GM19025 (cell line): Measurements from ENCODE around the gene STKLD1.
"Not testable (repeated sequence)": the region's sequence is repeated elsewhere in the genome, so short reads cannot be mapped to it uniquely, and the experiment has no call there.

Source experiments
- ATAC-seq: cut with Tn5 transposase; IDR thresholded peaks from one replicate; pipeline ENCODE4 v1.9.1; 2021; ENCODE audit warnings: mild to moderate bottlenecking, low read depth, moderate library complexity; ENCODE audit not compliant: unreplicated experiment

The STKLD1 gene

GRCh38 chr9:133382507-133383141 is 6.5 kb downstream of the STKLD1 start:
- no peak for ATAC-seq

GRCh38 chr9:133383438-133383837 is 7.3 kb downstream of the STKLD1 start:
- ATAC-seq: no peak

- ATAC-seq: no peak
Observed at GRCh38 chr9:133384736-133385321, 8.7 kb downstream of the STKLD1 start.

- ATAC-seq: no peak
Observed at GRCh38 chr9:133385452-133385851, 9.3 kb downstream of the STKLD1 start.

GRCh38 chr9:133386338-133386737 is 10.2 kb downstream of the STKLD1 start:
- no peak for ATAC-seq

GRCh38 chr9:133387680-133388079 is 11.5 kb downstream of the STKLD1 start:
- ATAC-seq: no peak

- no peak for ATAC-seq
Observed at GRCh38 chr9:133389025-133389557, 12.9 kb downstream of the STKLD1 start.

DNA sequence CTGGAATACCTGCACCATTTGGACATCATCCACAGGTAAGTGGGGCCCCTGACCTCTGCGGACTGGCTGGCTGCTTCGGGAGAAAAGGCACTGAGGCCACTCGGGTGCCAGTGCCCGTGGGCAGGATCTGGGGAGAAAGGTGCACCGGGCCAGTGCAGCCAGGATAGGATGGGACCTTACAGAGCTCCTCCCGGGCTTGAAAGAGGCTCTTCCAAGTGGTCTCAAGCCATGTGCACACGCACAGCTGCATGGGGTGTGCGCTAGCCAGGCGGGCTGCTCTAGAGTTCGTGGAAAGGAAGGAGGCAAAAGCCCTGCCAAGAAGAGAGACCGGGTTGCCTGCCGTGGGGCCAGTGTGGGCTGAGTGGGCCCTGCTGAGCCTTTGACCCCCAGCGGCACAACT is 13.4 kb downstream of the STKLD1 start:
- ATAC-seq: no peak

- no peak for ATAC-seq
Observed at GRCh38 chr9:133390713-133391112, 14.5 kb downstream of the STKLD1 start.

DNA sequence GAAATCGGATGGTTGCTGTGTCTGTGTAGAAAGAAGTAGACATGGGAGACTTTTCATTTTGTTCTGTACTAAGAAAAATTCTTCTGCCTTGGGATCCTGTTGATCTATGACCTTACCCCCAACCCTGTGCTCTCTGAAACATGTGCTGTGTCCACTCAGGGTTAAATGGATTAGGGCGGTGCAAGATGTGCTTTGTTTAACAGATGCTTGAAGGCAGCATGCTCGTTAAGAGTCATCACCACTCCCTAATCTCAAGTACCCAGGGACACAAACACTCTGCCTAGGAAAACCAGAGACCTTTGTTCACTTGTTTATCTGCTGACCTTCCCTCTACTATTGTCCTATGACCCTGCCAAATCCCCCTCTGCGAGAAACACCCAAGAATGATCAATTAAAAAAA is 15.3 kb downstream of the STKLD1 start:
- not testable (repeated sequence) for ATAC-seq

DNA sequence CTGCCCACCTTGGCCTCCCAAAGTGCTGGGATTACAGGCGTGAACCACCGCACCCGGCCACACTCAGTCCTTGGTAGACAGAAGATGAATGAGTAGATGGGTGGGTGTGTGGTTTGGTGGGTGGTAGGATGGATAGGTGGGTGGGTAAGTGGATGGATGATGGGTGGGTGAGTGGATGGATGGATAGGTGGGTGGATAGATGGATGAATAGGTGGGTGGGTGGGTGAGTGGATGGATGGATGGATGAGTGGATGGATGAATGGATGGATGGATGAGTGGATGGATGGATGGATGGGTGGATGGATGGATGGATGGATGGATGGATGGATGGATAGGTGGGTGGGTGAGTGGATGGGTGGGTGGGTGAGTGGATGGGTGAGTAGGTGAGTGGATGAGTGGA is 16.1 kb downstream of the STKLD1 start:
- not testable (repeated sequence) for ATAC-seq

GRCh38 chr9:133393399-133393798 is 17.2 kb downstream of the STKLD1 start:
- ATAC-seq: no peak

DNA sequence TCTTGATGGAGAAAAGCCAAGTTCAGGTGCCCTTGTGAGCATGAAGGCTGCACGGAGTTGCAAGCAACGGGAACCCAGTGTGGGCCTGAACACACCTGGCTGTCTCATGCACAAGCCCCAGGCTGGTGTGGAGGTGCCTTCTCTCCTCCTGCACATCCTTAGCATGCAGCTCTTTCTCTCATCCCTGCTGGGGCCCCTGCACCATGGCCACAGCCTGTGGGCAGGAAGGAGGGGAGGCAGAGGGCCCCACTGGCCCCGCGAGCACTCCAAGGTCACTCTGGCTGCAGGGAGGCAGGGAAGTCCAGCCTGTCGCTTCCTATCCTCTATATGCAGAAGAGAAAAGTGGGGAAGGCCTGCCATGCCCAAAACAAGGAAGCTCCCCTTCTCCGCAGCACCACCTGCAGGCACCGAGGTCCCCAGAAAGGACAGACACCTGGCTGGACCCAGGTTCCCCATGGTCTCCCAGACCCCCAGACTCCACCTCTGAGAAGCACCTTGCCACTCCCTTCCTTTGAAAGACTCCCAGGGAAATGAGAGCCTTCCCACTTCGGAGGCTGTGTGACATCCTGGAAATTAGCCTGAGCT is 18.6 kb downstream of the STKLD1 start:
- ATAC-seq: no peak

- ATAC-seq: no peak
Observed at GRCh38 chr9:133396952-133397351, 20.8 kb downstream of the STKLD1 start.

GRCh38 chr9:133397370-133397769 is 21.2 kb downstream of the STKLD1 start:
- ATAC-seq: no peak

GRCh38 chr9:133397895-133398294 is 21.7 kb downstream of the STKLD1 start:
- no peak for ATAC-seq

- no peak for ATAC-seq
Observed at GRCh38 chr9:133400292-133400691, 24.1 kb downstream of the STKLD1 start.

DNA sequence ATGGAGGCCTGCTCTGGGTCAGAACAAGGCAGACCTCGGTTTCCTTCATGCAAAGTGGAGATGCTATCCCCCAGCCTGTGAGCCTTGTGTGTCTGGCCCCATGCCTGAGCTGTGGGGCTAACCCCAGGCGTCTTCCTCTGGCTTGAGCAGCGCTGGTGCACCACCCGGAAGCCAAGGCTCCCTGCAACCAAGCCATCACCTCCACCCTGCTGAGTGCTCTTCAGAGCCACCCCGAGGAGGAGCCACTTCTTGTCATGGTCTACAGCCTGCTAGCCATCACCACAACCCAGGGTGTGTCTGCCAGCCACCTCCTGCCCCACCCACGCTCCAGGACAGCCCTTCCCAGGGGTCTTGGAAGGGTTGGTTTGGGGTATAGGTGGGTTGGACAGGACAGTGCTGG is 25.4 kb downstream of the STKLD1 start:
- ATAC-seq: no peak

- no peak for ATAC-seq
Observed at GRCh38 chr9:133402689-133403088, 26.5 kb downstream of the STKLD1 start.

DNA sequence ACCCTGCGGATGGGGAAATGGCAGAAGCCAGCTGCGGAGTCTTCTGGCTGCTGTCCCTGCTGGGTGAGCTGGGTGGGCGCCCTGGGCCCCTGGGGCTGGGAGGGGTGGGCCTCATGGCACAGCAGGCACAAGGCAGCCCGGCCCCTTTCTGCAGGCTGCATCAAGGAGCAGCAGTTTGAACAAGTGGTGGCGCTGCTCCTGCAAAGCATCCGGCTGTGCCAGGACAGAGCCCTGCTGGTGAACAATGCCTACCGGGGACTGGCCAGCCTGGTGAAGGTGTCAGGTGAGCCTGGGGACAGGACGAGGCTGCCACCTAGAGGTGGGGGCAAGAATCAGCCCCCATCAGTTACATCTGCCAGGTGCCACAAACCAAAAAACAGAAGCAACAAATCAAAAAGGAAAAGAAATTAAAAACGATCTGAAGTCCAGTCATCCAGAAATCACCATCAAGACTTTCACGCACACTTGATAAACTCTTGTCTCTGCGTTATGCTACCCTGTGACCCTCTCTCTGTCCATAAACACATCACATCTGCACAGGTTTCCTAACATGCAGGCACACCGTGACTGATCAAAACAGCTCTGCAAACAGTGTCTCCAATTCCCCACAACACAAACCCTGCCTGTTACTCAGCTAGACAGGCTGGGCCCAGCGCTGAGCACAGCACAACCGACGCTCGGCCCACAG is 27.7 kb downstream of the STKLD1 start:
- no peak for ATAC-seq

DNA sequence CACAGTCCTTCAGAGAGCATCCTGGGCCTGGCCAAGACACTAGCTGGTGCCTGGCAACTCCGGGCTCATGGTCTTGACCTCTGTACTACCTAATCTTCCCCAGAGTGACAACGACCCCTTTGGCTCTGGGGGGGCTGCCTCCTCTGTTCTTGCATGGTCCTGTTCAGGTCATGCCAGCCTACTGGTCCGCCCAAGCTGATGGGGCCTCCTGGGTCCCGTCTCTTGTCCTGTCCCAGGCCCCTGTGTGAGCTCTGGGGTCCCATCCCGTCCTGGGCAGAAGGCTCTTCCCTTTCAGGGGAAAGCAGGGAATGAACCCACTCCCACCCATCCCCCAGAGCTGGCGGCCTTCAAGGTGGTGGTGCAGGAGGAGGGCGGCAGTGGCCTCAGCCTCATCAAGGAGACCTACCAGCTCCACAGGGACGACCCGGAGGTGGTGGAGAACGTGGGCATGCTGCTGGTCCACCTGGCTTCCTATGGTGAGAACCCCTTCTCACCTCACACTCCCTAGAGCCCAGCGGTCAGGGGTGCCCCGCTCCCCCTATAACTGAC is 28.4 kb downstream of the STKLD1 start:
- ATAC-seq: no peak
